ENCODE measurements around the gene PIP5K1B. TPM values are rescaled to one million over a fixed set of nuclear protein-coding genes. Genes with fewer than 3 reads are reported as not detected.

Gene PIP5K1B
- total RNA-seq, 1 donor from 2014 or later, result 0.87 TPM

GRCh38 chr9:68905129-68905528, 200.1 kb downstream of the PIP5K1B start:
- Mint-ChIP-seq H3K4me3 (no peak overlapping the region), H3K4me1 (no peaks in the 10 kb centered on the region), H3K36me3 (no peaks in the 10 kb centered on the region), H3K27ac (no peak overlapping the region), H3K9me3 (no peaks in the 10 kb centered on the region), H3K27me3 (ENCODE audit: low read depth) (no peaks in the 10 kb centered on the region)
- DNase-seq (ENCODE audit: low spot score in 2 of 2, unreplicated experiment in 2 of 2), result no peak
- no peak for TF ChIP-seq CTCF (IDR thresholded peaks at IDR 0.05; ENCODE audit: unreplicated experiment)

GRCh38 chr9:68907910-68908309, 202.9 kb downstream of the PIP5K1B start:
- H3K27ac Mint-ChIP-seq, result no peak overlapping the region
- DNase-seq (ENCODE audit: low spot score in 2 of 2, unreplicated experiment in 2 of 2), result no peak
- no peaks in the 10 kb centered on the region for H3K9me3 Mint-ChIP-seq
- H3K36me3 Mint-ChIP-seq, result no peaks in the 10 kb centered on the region
- no peak for TF ChIP-seq CTCF (IDR thresholded peaks at IDR 0.05; ENCODE audit: unreplicated experiment)
- no peak overlapping the region for H3K4me3 Mint-ChIP-seq
- peaks cover 1% of the 10 kb centered on the region for H3K27me3 Mint-ChIP-seq (ENCODE audit: low read depth)
- H3K4me1 Mint-ChIP-seq, result no peaks in the 10 kb centered on the region

- Mint-ChIP-seq H3K9me3 (no peaks in the 10 kb centered on the region), H3K27me3 (ENCODE audit: low read depth) (peaks cover 1% of the 10 kb centered on the region), H3K36me3 (no peaks in the 10 kb centered on the region), H3K4me3 (no peak overlapping the region), H3K4me1 (no peaks in the 10 kb centered on the region), H3K27ac (no peak overlapping the region)
- TF ChIP-seq CTCF (IDR thresholded peaks at IDR 0.05; ENCODE audit: unreplicated experiment), result no peak
- no peak for DNase-seq (ENCODE audit: low spot score in 2 of 2, unreplicated experiment in 2 of 2)
Measured at GRCh38 chr9:68912561-68912960, 207.5 kb downstream of the PIP5K1B start.

- Mint-ChIP-seq H3K4me1 (no peaks in the 10 kb centered on the region), H3K27me3 (ENCODE audit: low read depth) (peaks cover 1% of the 10 kb centered on the region)
- no peak for TF ChIP-seq CTCF (IDR thresholded peaks at IDR 0.05; ENCODE audit: unreplicated experiment)
Measured at GRCh38 chr9:68913054-68913453, 208.0 kb downstream of the PIP5K1B start.

GRCh38 chr9:68914751-68915150, 209.7 kb downstream of the PIP5K1B start:
- H3K27ac Mint-ChIP-seq, result no peak overlapping the region
- H3K36me3 Mint-ChIP-seq, result no peaks in the 10 kb centered on the region

More at GRCh38 chr9:68913054-68913453, 208.0 kb downstream of the PIP5K1B start:
- Mint-ChIP-seq H3K9me3 (no peaks in the 10 kb centered on the region), H3K36me3 (no peaks in the 10 kb centered on the region), H3K4me3 (no peak overlapping the region), H3K27ac (no peak overlapping the region)
- no peak for DNase-seq (ENCODE audit: low spot score in 2 of 2, unreplicated experiment in 2 of 2)

More at GRCh38 chr9:68914751-68915150, 209.7 kb downstream of the PIP5K1B start:
- no peak for DNase-seq (ENCODE audit: low spot score in 2 of 2, unreplicated experiment in 2 of 2)
- peaks cover 1% of the 10 kb centered on the region for H3K27me3 Mint-ChIP-seq (ENCODE audit: low read depth)
- H3K4me3 Mint-ChIP-seq, result no peak overlapping the region
- H3K9me3 Mint-ChIP-seq, result no peaks in the 10 kb centered on the region
- no peaks in the 10 kb centered on the region for H3K4me1 Mint-ChIP-seq
- no peak for TF ChIP-seq CTCF (IDR thresholded peaks at IDR 0.05; ENCODE audit: unreplicated experiment)

All from mesothelial cell of epicardium (in vitro differentiated cells).